ENCODE measurements around the gene RFLNA.

Gene RFLNA

GRCh38 chr12:124303579-124304313 lies 8.9 kb downstream of the RFLNA start:
- no peak for DNase-seq (ENCODE audit: low read depth)

- DNase-seq (ENCODE audit: low read depth) = no peak
Observed at GRCh38 chr12:124304314-124304790, 9.5 kb downstream of the RFLNA start.

- DNase-seq (ENCODE audit: low read depth) = no peak
Observed at GRCh38 chr12:124305136-124305535, 10.2 kb downstream of the RFLNA start.

GRCh38 chr12:124305776-124306685 lies 11.1 kb downstream of the RFLNA start:
- no peak for DNase-seq (ENCODE audit: low read depth)

GRCh38 chr12:124306686-124307555 lies 12.0 kb downstream of the RFLNA start:
- no peak for DNase-seq (ENCODE audit: low read depth)

- no peak for DNase-seq (ENCODE audit: low read depth)
Observed at GRCh38 chr12:124307556-124307825, 12.6 kb downstream of the RFLNA start.

GRCh38 chr12:124308741-124309140 lies 13.8 kb downstream of the RFLNA start:
- no peak for DNase-seq (ENCODE audit: low read depth)

GRCh38 chr12:124309231-124309630 lies 14.3 kb downstream of the RFLNA start:
- no peak for DNase-seq (ENCODE audit: low read depth)

- no peak for DNase-seq (ENCODE audit: low read depth)
Observed at GRCh38 chr12:124309744-124310143, 14.9 kb downstream of the RFLNA start.

GRCh38 chr12:124310178-124310577 lies 15.3 kb downstream of the RFLNA start:
- no peak for DNase-seq (ENCODE audit: low read depth)

- no peak for DNase-seq (ENCODE audit: low read depth)
Observed at GRCh38 chr12:124310785-124311184, 15.9 kb downstream of the RFLNA start.

GRCh38 chr12:124311292-124312109 lies 16.6 kb downstream of the RFLNA start:
- no peak for DNase-seq (ENCODE audit: low read depth)

GRCh38 chr12:124312601-124313000 lies 17.7 kb downstream of the RFLNA start:
- no peak for DNase-seq (ENCODE audit: low read depth)

- no peak for DNase-seq (ENCODE audit: low read depth)
Observed at GRCh38 chr12:124314207-124314606, 19.3 kb downstream of the RFLNA start.

GRCh38 chr12:124314766-124315165 lies 19.9 kb downstream of the RFLNA start:
- DNase-seq (ENCODE audit: low read depth) = no peak

- DNase-seq (ENCODE audit: low read depth) = no peak
Observed at GRCh38 chr12:124315372-124316044, 20.6 kb downstream of the RFLNA start.

GRCh38 chr12:124316257-124316900 lies 21.5 kb downstream of the RFLNA start:
- no peak for DNase-seq (ENCODE audit: low read depth)

- DNase-seq (ENCODE audit: low read depth) = no peak
Observed at GRCh38 chr12:124317400-124317799, 22.5 kb downstream of the RFLNA start.

- no peak for DNase-seq (ENCODE audit: low read depth)
Observed at GRCh38 chr12:124318278-124319020, 23.6 kb downstream of the RFLNA start.
